HFF-Myc (cell line): Measurements from ENCODE around the gene ABLIM2.

Experiments used
- DNase-seq: peaks from one replicate; pipeline ENCODE4 v3.0.0-alpha.2; 2011; ENCODE audit warnings: low read depth; ENCODE audit errors: extremely low read depth
- H3K4me3 ChIP-seq: replicated peaks from 2 replicates; pipeline ENCODE4 v1.5.1; 2011; ENCODE audit warnings: low read depth, mild to moderate bottlenecking, control low read depth, low read length
- TF ChIP-seq, protein P1 (sequence below): IDR thresholded peaks from 2 replicates; pipeline ENCODE4 v1.5.1; 2012; ENCODE audit warnings: mild to moderate bottlenecking, low read depth, low read length, control low read depth; ENCODE audit errors: missing control alignments

The ABLIM2 gene

DNA sequence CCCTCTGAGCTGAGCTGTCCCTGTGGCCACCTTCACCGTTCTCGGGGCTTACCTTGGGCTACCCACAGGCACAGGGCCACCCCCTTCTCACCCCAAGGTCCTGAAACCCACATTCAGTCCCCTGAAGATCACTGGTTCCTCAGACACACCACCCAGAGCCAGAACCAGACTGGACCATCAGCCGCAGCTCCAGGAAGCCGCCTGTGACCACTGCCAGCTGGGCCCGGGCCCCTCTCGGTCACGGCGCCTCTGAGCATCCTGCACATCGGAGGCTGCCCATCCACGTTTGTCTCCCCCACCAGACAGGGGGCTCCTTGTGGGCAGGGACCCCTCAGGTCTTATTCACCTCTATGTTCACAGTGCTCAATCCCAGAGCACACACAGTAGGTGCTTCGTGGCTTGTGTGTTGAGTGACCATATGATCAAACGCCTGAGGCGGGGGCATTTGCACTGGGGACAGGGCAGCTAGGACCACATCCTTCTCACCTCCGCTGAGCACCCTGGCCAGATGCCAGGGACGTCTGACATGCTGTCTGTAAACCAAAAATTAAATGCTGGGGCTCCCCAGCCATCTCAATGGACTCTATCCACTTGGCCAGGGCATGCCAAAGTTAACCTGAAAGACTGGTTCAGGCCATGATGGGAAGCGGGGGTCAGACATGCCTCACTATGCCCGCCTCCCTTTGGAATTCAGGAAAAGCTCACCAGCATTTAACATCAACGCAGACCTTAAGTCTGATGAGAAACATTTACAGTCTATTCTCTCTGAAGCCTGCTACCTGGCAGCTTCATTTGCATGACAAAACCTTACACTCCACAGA is 109.5 kb downstream of the ABLIM2 start:
- TF ChIP-seq, protein P1, sequence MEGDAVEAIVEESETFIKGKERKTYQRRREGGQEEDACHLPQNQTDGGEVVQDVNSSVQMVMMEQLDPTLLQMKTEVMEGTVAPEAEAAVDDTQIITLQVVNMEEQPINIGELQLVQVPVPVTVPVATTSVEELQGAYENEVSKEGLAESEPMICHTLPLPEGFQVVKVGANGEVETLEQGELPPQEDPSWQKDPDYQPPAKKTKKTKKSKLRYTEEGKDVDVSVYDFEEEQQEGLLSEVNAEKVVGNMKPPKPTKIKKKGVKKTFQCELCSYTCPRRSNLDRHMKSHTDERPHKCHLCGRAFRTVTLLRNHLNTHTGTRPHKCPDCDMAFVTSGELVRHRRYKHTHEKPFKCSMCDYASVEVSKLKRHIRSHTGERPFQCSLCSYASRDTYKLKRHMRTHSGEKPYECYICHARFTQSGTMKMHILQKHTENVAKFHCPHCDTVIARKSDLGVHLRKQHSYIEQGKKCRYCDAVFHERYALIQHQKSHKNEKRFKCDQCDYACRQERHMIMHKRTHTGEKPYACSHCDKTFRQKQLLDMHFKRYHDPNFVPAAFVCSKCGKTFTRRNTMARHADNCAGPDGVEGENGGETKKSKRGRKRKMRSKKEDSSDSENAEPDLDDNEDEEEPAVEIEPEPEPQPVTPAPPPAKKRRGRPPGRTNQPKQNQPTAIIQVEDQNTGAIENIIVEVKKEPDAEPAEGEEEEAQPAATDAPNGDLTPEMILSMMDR, result no peak
- H3K4me3 ChIP-seq, result no peak overlapping the region
- no peak for DNase-seq

DNA sequence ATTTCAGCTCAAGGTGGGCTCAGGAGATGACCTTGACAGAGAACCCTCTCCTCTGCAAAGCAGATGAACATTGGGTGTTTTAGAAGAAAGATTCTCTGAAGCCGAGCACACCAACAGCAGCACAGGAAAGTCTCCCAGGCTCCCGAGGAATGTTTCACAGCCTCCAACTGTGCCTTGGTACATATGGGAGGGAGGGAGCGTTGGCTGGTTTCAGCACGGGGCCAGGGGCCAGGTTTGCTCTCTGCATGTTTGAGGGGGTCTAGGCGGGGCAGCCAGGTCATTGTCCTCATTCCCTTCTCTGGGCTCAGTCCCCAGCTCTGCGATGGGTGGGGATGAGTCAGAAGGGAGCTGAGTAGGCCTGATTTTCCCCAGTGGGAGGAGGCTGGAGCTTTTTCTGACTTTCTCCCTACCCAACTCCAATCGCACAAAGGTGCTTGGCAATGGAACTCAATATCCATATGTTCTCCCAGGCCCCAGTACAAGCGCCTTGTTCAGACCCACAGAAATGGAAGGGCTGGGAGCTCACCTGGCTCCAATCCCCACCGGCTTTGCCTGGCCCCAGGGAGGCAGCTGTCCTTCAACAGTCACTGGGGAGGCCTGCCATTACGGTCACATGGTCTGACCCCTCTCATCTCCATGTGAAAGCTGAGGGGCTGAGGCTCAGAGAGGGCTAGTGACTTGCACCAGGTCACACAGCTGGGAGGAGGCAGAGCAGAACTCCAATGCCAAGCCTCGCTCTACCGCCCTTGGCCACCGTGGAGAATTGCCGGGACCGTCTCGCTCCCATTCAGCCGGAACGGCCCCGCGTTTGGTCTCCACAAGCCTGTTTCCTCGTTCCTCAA is 110.6 kb downstream of the ABLIM2 start:
- H3K4me3 ChIP-seq, result no peak overlapping the region
- DNase-seq, result no peak
- TF ChIP-seq, protein P1, result no peak

DNA sequence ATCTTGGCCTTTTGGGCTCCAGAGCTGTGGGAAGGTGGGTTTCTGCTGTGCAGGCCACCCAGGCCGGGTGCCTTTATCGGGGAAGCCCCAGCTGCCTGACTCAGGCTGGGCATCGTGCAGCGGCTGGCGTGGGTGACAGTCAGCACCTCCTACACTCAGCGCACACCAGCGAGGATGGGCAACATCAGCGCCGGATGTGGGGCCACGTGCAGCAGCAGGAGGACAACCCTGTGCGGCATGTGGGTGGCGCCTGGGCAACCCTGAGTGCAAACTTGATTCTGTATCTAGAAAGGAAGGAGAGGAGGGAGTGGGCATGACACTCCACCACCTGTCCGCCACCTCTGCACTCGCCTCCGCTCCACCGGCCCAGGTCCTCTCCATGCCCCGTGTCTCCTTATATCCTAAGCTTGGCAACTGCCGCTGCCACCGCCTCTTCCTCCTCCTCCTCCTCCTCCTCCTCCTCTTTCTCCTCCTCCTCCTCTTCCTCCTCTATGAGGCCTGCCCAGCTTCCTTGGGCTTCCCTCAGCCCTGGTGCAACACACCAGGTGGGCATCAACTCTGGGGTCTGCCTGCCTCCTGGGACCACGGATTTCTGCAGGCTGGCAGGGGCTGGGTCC is 111.6 kb downstream of the ABLIM2 start:
- DNase-seq, result no peak
- TF ChIP-seq, protein P1, result no peak
- no peak overlapping the region for H3K4me3 ChIP-seq

DNA sequence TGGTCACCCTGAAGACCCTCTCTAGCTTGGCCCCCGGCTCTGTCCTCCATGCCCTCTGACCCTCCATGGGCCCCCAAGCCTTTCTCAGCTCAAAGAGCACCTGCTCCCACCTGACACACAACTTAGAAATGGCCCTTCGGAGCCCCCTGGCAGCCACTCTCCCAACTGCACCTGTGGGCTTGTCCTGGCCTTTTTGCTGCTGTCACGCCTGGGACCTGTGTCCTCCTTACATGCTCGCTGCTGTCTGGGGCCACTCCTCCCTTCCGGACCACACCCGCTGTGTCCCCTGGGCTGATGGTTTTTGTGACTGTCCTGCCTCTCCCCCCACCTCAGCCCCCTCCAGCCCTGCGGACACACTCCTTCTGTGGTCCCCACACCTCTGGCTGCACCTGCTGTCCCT is 112.7 kb downstream of the ABLIM2 start:
- TF ChIP-seq, protein P1, result no peak
- H3K4me3 ChIP-seq, result no peak overlapping the region
- DNase-seq, result no peak

DNA sequence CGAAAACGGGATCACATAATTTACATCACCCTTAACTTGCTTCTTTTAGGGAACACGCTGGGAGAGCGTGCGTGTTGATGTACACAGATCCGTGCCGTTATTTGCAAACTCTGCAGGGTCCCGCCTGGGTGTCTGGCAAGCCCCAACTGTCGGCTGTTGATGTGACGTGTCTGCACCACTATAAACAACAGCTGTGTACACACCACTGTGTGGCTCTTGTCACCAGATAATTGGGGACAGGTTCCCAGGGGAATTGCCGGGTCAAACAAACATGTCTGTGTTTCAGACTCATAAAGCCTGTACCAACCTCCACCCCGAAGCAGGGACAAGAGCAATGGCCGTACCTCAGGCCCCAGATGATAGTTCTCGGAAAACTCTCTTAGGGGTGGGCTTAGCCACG is 113.9 kb downstream of the ABLIM2 start:
- DNase-seq, result no peak
- H3K4me3 ChIP-seq, result no peak overlapping the region
- TF ChIP-seq, protein P1, result no peak

DNA sequence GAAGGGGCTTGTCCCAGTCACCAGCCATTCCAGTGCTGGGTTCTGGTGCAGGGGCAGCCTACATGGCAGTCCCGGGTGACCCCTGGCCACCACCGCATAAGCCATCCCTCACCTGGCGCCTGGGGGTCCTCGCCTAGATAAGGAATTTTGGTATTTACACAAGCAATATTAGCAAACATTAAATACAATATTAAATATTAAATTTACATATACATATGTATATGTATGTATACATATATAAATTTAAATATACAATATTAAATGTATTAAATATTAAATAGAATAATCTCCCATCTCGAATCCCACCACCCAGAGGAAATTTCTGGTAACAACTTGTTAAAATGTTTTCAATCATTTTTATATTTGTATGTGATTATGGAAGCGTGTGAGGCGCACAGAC is 114.4 kb downstream of the ABLIM2 start:
- TF ChIP-seq, protein P1, result no peak
- no peak for DNase-seq
- no peak overlapping the region for H3K4me3 ChIP-seq
